IPS-20b (cell line): ENCODE data around the gene ARID1B.

Experiments used
- H3K27ac ChIP-seq: one replicate; pipeline ENCODE4 v1.5.1; 2013; ENCODE audit warnings: low read length
- H3K27me3 ChIP-seq: 2 replicates; pipeline ENCODE4 v1.6.1; 2013; ENCODE audit warnings: mild to moderate bottlenecking, low read length, inconsistent platforms; ENCODE audit not compliant: insufficient read depth
- H3K36me3 ChIP-seq: 2 replicates; pipeline ENCODE4 v1.6.1; 2013; ENCODE audit warnings: low read depth, mild to moderate bottlenecking, inconsistent platforms, low read length, moderate library complexity; ENCODE audit not compliant: insufficient read depth
- H3K4me1 ChIP-seq: 2 replicates; pipeline ENCODE4 v1.6.1; 2013; ENCODE audit warnings: mild to moderate bottlenecking, control low read depth, inconsistent platforms, low read length, moderate library complexity; ENCODE audit not compliant: insufficient read depth
- H3K4me3 ChIP-seq: 2 replicates; pipeline ENCODE4 v1.5.1; 2013; ENCODE audit warnings: mild to moderate bottlenecking, low read length, inconsistent platforms
- H3K9ac ChIP-seq: 2 replicates; pipeline ENCODE4 v1.6.1; 2013; ENCODE audit warnings: low read depth, mild to moderate bottlenecking, inconsistent platforms, low read length, moderate library complexity
- H3K9me3 ChIP-seq: 2 replicates; pipeline ENCODE4 v1.6.1; 2013; ENCODE audit warnings: mild to moderate bottlenecking, low read depth, low read length, inconsistent platforms; ENCODE audit not compliant: insufficient read depth

ARID1B gene

DNA sequence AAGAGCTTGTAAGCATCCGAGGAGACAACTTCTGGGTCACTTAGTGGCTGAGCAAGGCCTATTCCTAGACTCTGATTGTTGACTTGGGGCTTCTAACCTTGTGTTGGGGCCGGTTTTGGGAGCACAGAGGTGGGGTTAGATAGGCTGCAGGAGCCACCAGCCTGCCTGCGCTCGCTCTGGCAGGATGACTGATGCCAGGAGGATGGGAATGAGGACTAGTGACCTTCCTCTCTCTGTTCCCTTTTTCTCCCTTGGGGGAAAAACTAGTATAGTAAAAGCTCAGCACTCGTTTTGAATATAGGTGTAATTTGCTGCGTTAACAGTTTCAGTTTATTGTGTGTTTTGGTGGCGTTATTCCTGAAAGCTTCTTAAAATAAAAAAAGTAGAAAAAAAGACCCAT, 141.5 kb downstream of the ARID1B start:
- no peaks in the 10 kb centered on the region for H3K27me3 ChIP-seq
- no peak overlapping the region for H3K9ac ChIP-seq
- no peak overlapping the region for H3K4me3 ChIP-seq
- H3K36me3 ChIP-seq = no peaks in the 10 kb centered on the region
- H3K9me3 ChIP-seq = no peaks in the 10 kb centered on the region
- peaks cover 11% of the 10 kb centered on the region; the same call in 1 of the 2 replicates for H3K4me1 ChIP-seq
- no peak overlapping the region for H3K27ac ChIP-seq

- Histone ChIP-seq H3K4me3 (no peak overlapping the region), H3K9me3 (no peaks in the 10 kb centered on the region), H3K36me3 (no peaks in the 10 kb centered on the region), H3K9ac (no peak overlapping the region), H3K27me3 (no peaks in the 10 kb centered on the region), H3K4me1 (peaks cover 11% of the 10 kb centered on the region; the same call in 1 of the 2 replicates), H3K27ac (no peak overlapping the region)
These were observed 142.2 kb downstream of the ARID1B start for GRCh38 chr6:156919370-156919769.

GRCh38 chr6:156919814-156920369, 142.7 kb downstream of the ARID1B start:
- H3K27ac ChIP-seq = no peak overlapping the region
- H3K9ac ChIP-seq = no peak overlapping the region
- H3K27me3 ChIP-seq = no peaks in the 10 kb centered on the region
- no peaks in the 10 kb centered on the region for H3K36me3 ChIP-seq
- no peaks in the 10 kb centered on the region for H3K9me3 ChIP-seq
- no peak overlapping the region for H3K4me3 ChIP-seq
- H3K4me1 ChIP-seq = peaks cover 11% of the 10 kb centered on the region; the same call in 1 of the 2 replicates

DNA sequence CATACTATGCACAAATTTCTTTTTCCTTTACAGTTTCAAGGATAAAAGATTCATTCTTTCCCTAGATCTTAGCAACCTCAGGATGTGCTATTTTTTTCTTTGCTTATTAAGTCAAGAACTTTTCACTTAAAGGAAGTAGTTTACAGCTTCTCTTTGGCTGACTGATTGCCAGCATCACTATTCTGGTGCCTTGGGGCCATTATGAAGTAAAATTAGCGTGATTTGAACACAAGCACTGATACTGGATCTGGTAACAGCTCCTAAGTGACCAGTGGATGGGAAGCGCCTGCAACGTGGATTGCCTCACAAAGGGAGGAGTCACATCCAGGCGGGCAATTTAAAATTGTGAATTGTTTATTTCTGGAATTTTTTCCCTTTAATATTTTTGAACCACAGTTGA, 147.1 kb downstream of the ARID1B start:
- H3K4me1 ChIP-seq = peaks cover 12% of the 10 kb centered on the region; the same call in 1 of the 2 replicates
- H3K27ac ChIP-seq = no peak overlapping the region
- H3K4me3 ChIP-seq = no peak overlapping the region
- H3K9ac ChIP-seq = no peak overlapping the region
- H3K36me3 ChIP-seq = no peaks in the 10 kb centered on the region
- H3K27me3 ChIP-seq = no peaks in the 10 kb centered on the region
- H3K9me3 ChIP-seq = no peaks in the 10 kb centered on the region

DNA sequence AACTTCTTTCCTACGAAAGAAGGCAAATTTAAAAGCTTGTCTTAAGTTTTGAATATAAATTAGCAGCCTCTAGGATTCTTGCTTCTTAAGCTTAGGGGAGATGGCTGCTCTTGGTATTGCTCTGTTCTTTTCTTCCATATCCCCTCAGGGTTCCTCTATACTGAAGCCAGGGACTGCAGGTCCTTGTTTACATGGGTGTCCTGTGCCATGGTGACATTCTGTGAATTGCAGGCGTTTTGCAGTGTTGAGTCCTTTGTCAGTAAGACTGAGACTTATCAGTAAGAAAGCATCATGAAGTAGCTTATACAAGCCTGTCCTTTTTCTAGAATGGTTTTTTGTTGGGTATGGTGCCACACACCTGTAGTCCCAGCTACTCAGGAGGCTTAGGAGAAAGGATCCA, 147.8 kb downstream of the ARID1B start:
- Histone ChIP-seq H3K27ac (no peak overlapping the region), H3K4me3 (no peak overlapping the region), H3K9me3 (no peaks in the 10 kb centered on the region), H3K27me3 (no peaks in the 10 kb centered on the region), H3K36me3 (no peaks in the 10 kb centered on the region), H3K9ac (no peak overlapping the region), H3K4me1 (peaks cover 12% of the 10 kb centered on the region; the same call in 1 of the 2 replicates)

GRCh38 chr6:156925718-156926607, 148.8 kb downstream of the ARID1B start:
- Histone ChIP-seq H3K27me3 (no peaks in the 10 kb centered on the region), H3K9ac (no peak overlapping the region), H3K4me3 (peak overlapping the region; percentile 21; the same call in 1 of the 2 replicates), H3K9me3 (no peaks in the 10 kb centered on the region), H3K4me1 (peaks cover 9% of the 10 kb centered on the region; the same call in 1 of the 2 replicates), H3K36me3 (no peaks in the 10 kb centered on the region), H3K27ac (no peak overlapping the region)

GRCh38 chr6:156928126-156928525, 150.9 kb downstream of the ARID1B start:
- H3K27me3 ChIP-seq = no peaks in the 10 kb centered on the region
- no peaks in the 10 kb centered on the region for H3K9me3 ChIP-seq
- no peak overlapping the region for H3K27ac ChIP-seq
- H3K9ac ChIP-seq = no peak overlapping the region
- no peaks in the 10 kb centered on the region for H3K36me3 ChIP-seq
- H3K4me1 ChIP-seq = peaks cover 20% of the 10 kb centered on the region; the same call in 1 of the 2 replicates
- no peak overlapping the region for H3K4me3 ChIP-seq

- Histone ChIP-seq H3K27me3 (no peaks in the 10 kb centered on the region), H3K4me3 (no peak overlapping the region), H3K9ac (no peak overlapping the region), H3K27ac (no peak overlapping the region), H3K9me3 (no peaks in the 10 kb centered on the region), H3K36me3 (no peaks in the 10 kb centered on the region), H3K4me1 (peaks cover 28% of the 10 kb centered on the region)
These were observed 151.8 kb downstream of the ARID1B start for GRCh38 chr6:156928972-156929371.

DNA sequence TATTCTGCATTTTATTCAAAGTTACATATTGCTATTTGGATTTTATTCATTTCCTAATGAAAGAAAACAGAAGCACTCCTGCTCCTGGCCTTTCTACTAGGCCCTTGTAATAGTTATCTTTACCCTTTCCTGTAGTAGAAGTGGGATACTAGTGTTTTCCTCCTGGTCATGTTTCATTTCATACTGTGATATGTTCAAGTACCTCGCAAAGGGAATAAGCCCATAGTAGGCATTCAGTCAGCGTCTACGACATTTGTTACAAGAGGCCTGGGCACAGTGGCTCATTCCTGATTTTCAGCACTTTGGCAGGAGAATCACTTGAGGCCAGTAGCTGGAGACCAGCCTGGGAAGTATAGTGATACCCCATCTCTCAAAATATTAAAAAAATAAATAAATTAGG, 154.1 kb downstream of the ARID1B start:
- Histone ChIP-seq H3K27me3 (no peaks in the 10 kb centered on the region), H3K9ac (no peak overlapping the region), H3K27ac (no peak overlapping the region), H3K4me3 (no peak overlapping the region), H3K4me1 (peaks cover 24% of the 10 kb centered on the region), H3K9me3 (no peaks in the 10 kb centered on the region), H3K36me3 (no peaks in the 10 kb centered on the region)

GRCh38 chr6:156933201-156934068, 156.3 kb downstream of the ARID1B start:
- Histone ChIP-seq H3K4me3 (peak overlapping the region; percentile 30; the same call in 1 of the 2 replicates), H3K27me3 (no peaks in the 10 kb centered on the region), H3K36me3 (no peaks in the 10 kb centered on the region), H3K27ac (peak overlapping the region; percentile 36), H3K4me1 (peaks cover 30% of the 10 kb centered on the region), H3K9me3 (no peaks in the 10 kb centered on the region), H3K9ac (no peak overlapping the region)

GRCh38 chr6:156934069-156934460, 156.9 kb downstream of the ARID1B start:
- Histone ChIP-seq H3K9ac (no peak overlapping the region), H3K27me3 (no peaks in the 10 kb centered on the region), H3K27ac (no peak overlapping the region), H3K4me3 (no peak overlapping the region), H3K36me3 (no peaks in the 10 kb centered on the region), H3K9me3 (no peaks in the 10 kb centered on the region), H3K4me1 (peaks cover 30% of the 10 kb centered on the region)
